Fibroblast of skin of left quadriceps (primary cell): Measurements from ENCODE around the gene DCP2.

Experiments used
- DNase-seq, 2 experiments: peaks; one replicate each; pipeline ENCODE4 v3.0.0-alpha.2; 2013; ENCODE audit warnings: low read depth in 2 of 2

DCP2 gene

DNA sequence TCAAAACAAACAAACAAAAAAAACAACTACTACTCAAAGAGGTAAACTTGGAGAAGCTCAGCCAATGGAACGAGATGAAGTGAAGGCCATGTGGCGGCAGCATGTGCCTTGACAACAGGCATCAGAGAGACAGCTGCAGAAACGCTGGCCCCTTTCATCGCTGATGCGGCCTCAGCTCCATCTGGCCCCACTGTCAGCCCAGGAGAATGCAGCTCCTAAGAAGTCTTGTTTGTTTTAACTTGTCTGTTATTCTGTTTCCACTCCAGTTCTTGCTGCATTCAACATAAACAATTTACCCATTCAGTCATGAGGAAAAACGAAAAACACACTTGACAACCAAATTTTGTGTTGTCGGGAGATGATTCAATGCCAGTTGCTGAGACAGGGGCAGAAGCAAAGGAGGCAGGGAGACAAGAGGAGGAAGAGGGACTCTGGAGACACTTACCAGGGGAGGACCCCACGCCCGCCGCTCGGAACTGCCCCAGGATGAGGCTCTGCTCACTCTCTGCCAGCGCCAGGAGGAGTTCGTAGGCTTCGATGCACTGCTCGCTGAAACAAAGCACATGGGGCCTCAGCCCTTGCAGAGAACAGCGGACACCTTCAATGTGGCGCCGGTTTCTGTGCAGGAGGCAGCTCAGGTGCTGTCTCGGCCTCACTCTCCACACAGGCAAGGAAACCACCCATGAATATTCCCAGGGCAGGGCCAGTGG lies 91.2 kb downstream of the DCP2 start:
- no peak for DNase-seq

DNA sequence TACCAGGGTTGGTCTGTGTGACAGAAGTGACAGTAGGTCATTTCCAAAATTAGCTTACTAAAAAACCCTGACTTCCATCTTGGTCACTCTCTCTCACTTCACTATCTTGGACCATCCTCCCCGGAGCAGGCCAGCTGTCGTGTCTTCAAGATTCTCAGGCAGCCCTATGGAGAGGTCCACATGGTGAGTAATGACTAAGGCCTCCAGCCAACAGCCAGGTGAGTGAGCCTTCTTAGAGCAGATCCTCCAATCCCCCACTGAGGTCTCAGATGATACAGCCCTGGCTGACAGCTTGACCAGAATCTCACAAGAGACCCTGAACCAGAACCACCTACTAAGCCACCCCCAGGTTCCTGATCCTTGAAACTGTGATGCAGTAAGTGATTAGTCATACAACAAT lies 92.0 kb downstream of the DCP2 start:
- DNase-seq: no peak
